ENCODE data around the gene NEURL2. TPM values are rescaled to one million over a fixed set of nuclear protein-coding genes. Genes with fewer than 3 reads are reported as not detected.

NEURL2 gene
- total RNA-seq, 1 experiment from 2014 or later, result 2.3 TPM

DNA sequence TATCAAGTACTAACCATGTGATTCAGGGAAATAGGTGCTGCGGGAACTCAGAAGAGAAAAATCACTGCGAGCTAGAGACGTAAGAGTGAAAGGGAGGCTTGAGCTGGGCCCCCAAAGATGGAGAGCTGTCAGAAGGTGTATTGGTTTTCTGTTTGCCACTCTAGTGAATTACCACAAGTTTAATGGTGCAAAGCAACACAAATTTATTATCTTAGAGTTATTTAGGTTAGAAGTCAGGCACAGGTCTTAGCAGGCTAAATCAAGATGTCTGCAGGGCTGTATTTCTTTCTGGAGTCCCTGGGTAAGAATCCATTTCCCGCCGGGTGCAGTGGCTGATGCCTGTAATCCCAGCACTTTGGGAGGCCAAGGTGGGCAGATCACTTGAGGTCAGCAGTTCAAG, 31.1 kb downstream of the NEURL2 start:
- Histone ChIP-seq H3K27me3 (ENCODE audit: low read length) (no peaks in the 10 kb centered on the region), H2AFZ (ENCODE audit: low read length) (no peak overlapping the region), H3K36me3 (ENCODE audit: low read depth, low read length) (no peaks in the 10 kb centered on the region), H3K4me3 (ENCODE audit: low read length) (no peak overlapping the region), H3F3A (ENCODE audit: low read length, unreplicated experiment) (no peaks in the 10 kb centered on the region), H3K4me2 (ENCODE audit: low read length) (no peak overlapping the region), H4K20me1 (ENCODE audit: low read length) (no peaks in the 10 kb centered on the region), H3K9ac (ENCODE audit: low read length) (no peak overlapping the region), H3K4me1 (ENCODE audit: insufficient read depth, low read length) (peaks cover 30% of the 10 kb centered on the region), H3K9me2 (replicated peaks; ENCODE audit: low read length) (no peaks in the 10 kb centered on the region), H3K9me3 (ENCODE audit: low read length) (no peaks in the 10 kb centered on the region), H3K79me2 (ENCODE audit: low read length) (peaks cover 24% of the 10 kb centered on the region), H3K27ac (ENCODE audit: low read length) (peak overlapping the region; percentile 65)
- CTCF ChIA-PET, result no interaction called here
- no TSS peak for BruUV-seq (replicated peaks)
- POLR2A ChIA-PET (ENCODE audit: unreplicated experiment), result no interaction called here
- intact Hi-C loops (cut with micrococcal nuclease), result no loop called here
- ATAC-seq (no peak), DNase-seq (no peak)
- TF ChIP-seq, protein P1, sequence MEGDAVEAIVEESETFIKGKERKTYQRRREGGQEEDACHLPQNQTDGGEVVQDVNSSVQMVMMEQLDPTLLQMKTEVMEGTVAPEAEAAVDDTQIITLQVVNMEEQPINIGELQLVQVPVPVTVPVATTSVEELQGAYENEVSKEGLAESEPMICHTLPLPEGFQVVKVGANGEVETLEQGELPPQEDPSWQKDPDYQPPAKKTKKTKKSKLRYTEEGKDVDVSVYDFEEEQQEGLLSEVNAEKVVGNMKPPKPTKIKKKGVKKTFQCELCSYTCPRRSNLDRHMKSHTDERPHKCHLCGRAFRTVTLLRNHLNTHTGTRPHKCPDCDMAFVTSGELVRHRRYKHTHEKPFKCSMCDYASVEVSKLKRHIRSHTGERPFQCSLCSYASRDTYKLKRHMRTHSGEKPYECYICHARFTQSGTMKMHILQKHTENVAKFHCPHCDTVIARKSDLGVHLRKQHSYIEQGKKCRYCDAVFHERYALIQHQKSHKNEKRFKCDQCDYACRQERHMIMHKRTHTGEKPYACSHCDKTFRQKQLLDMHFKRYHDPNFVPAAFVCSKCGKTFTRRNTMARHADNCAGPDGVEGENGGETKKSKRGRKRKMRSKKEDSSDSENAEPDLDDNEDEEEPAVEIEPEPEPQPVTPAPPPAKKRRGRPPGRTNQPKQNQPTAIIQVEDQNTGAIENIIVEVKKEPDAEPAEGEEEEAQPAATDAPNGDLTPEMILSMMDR (conservative IDR thresholded peaks at IDR 0.05; ENCODE audit: low read depth, low read length), result no peak
- TF ChIP-seq EZH2 (IDR thresholded peaks at IDR 0.05; ENCODE audit: low read length, unreplicated experiment) (no peak), EZH2phosphoT487 (IDR thresholded peaks at IDR 0.05; ENCODE audit: borderline replicate concordance, low read length) (no peak)

- no peaks in the 10 kb centered on the region for H3K27me3 ChIP-seq (ENCODE audit: low read length)
- H2AFZ ChIP-seq (ENCODE audit: low read length), result peak overlapping the region; percentile 72
- H3K4me2 ChIP-seq (ENCODE audit: low read length), result peak overlapping the region; percentile 88
- ChIA-PET POLR2A (ENCODE audit: unreplicated experiment) (interaction anchor here (0.5 kb wide), 1 partner anchor 77 kb away, joined by 4 read pairs; no protein-coding TSS in a partner anchor), CTCF (no interaction called here)
- peaks cover 25% of the 10 kb centered on the region for H3K79me2 ChIP-seq (ENCODE audit: low read length)
- ATAC-seq (no peak), DNase-seq (no peak)
- intact Hi-C loops (cut with micrococcal nuclease), result loop anchor here (1.0 to 2.0 kb wide), 2 partner anchors 23 to 46 kb away; partner anchors contain the start of genes UBE2C and ZSWIM1
- H3K4me1 ChIP-seq (ENCODE audit: insufficient read depth, low read length), result peaks cover 30% of the 10 kb centered on the region
- H3K27ac ChIP-seq (ENCODE audit: low read length), result no peak overlapping the region
- no peaks in the 10 kb centered on the region for H3K9me2 ChIP-seq (replicated peaks; ENCODE audit: low read length)
- H3K9ac ChIP-seq (ENCODE audit: low read length), result peak overlapping the region; percentile 45
- no TSS peak for BruUV-seq (replicated peaks)
- no peaks in the 10 kb centered on the region for H4K20me1 ChIP-seq (ENCODE audit: low read length)
- H3K9me3 ChIP-seq (ENCODE audit: low read length), result no peaks in the 10 kb centered on the region
- TF ChIP-seq EZH2 (IDR thresholded peaks at IDR 0.05; ENCODE audit: low read length, unreplicated experiment) (no peak), EZH2phosphoT487 (IDR thresholded peaks at IDR 0.05; ENCODE audit: borderline replicate concordance, low read length) (no peak)
- TF ChIP-seq, protein P1 (conservative IDR thresholded peaks at IDR 0.05; ENCODE audit: low read depth, low read length), result no peak
- H3F3A ChIP-seq (ENCODE audit: low read length, unreplicated experiment), result no peaks in the 10 kb centered on the region
- H3K4me3 ChIP-seq (ENCODE audit: low read length), result peak overlapping the region; percentile 87
- 0 out of 2 replicates have a peak, but pooled peaks cover 8% of the 10 kb centered on the region for H3K36me3 ChIP-seq (ENCODE audit: low read depth, low read length)
Measured at GRCh38 chr20:45857882-45858216, 33.2 kb downstream of the NEURL2 start.

DNA sequence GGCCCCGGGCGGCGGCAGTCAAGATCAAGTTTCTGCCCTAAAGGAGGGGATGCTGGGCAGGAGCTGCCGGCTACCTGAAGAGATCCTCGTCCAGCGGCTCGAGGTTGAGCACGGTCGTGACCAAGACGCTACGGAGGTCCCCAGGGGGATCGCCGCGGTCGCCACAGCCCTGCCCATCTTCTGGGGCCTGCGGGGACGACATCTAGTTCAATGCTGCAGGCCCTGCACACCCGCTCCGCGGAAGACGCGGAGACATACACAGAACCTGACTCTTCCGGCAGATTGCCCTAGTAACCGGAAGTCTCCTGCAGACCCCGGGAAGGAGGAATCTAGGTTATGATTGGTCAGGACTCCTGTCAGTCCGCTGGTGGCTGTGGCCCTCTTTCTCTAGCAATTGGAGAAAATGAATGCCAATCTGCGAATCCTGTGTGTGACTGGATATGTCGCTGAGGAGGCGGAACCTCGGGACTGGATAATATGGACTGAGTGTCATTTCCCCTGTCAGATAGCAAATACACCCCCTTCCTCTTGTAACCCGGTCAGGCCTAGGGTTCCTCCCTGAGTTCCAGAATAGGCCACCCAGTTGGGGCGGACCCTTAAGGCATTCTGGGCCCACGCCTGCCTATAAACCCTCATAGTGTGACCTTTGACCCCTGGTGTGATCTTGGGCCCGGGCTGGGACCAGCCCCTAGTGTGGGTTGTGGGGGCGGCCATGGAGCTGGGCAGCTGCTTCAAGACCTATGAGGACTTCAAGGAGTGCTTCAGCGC, 33.7 kb downstream of the NEURL2 start, which contains the start of the genes ACOT8 and ZSWIM3:
ACOT8 (minus strand) TSS at position 279 of the 768 bp plus-strand sequence; CDS start at position 202, 77 bp downstream.
ZSWIM3 (plus strand) TSS at position 501 of the 768 bp plus-strand sequence; CDS start at position 713, 212 bp downstream.
- DNase-seq (peak; percentile 100), ATAC-seq (peak; percentile 97)
- Histone ChIP-seq H2AFZ (ENCODE audit: low read length) (peak within 1 kb of the TSS; percentile 72), H3K9me2 (replicated peaks; ENCODE audit: low read length) (no peaks in the 10 kb centered on the region), H3K9ac (ENCODE audit: low read length) (peak within 1 kb of the TSS; percentile 79), H3K36me3 (ENCODE audit: low read depth, low read length) (0 out of 2 replicates have a peak, but pooled peaks cover 8% of the 10 kb centered on the region), H3K79me2 (ENCODE audit: low read length) (peaks cover 25% of the 10 kb centered on the region), H3K9me3 (ENCODE audit: low read length) (no peaks in the 10 kb centered on the region), H3K27ac (ENCODE audit: low read length) (peak within 1 kb of the TSS; percentile 8; the same call in 1 of the 2 replicates), H3K4me3 (ENCODE audit: low read length) (peak within 1 kb of the TSS; percentile 87), H3K4me2 (ENCODE audit: low read length) (peak within 1 kb of the TSS; percentile 92), H4K20me1 (ENCODE audit: low read length) (no peaks in the 10 kb centered on the region), H3F3A (ENCODE audit: low read length, unreplicated experiment) (no peaks in the 10 kb centered on the region), H3K27me3 (ENCODE audit: low read length) (no peaks in the 10 kb centered on the region), H3K4me1 (ENCODE audit: insufficient read depth, low read length) (peaks cover 30% of the 10 kb centered on the region)
- no TSS peak for BruUV-seq (replicated peaks)
- POLR2A ChIA-PET (ENCODE audit: unreplicated experiment), result no interaction called here
- intact Hi-C loops (cut with micrococcal nuclease), result loop anchor here (1.0 to 2.0 kb wide), 2 partner anchors 24 to 45 kb away; partner anchors contain the start of genes UBE2C and ZSWIM1
- CTCF ChIA-PET, result interaction anchor here (0.5 kb wide), 1 partner anchor 78 kb away, joined by 13 read pairs; no protein-coding TSS in a partner anchor
- TF ChIP-seq EZH2phosphoT487 (IDR thresholded peaks at IDR 0.05; ENCODE audit: borderline replicate concordance, low read length) (no peak), EZH2 (IDR thresholded peaks at IDR 0.05; ENCODE audit: low read length, unreplicated experiment) (no peak)
- TF ChIP-seq, protein P1 (conservative IDR thresholded peaks at IDR 0.05; ENCODE audit: low read depth, low read length), result no peak
